Parathyroid adenoma (tissue), 2 donors: Measurements from ENCODE around the gene OR6X1.
"Not testable (repeated sequence)": the region's sequence is repeated elsewhere in the genome, so short reads cannot be mapped to it uniquely, and the experiment has no call there.

Experiments used
- H2AFZ ChIP-seq: fragments of 300-600 bp; sonication (generic); one replicate; pipeline ENCODE4 v1.7.0; 2017; ENCODE audit warnings: antibody characterized with exemption, mild to moderate bottlenecking
- H3K27ac ChIP-seq: fragments of 300-600 bp; sonication (generic); one replicate; pipeline ENCODE4 v1.7.0; 2017
- H3K27me3 ChIP-seq: fragments of 300-600 bp; sonication (generic); one replicate; pipeline ENCODE4 v1.7.0; 2017; ENCODE audit warnings: low read length; ENCODE audit not compliant: control insufficient read depth, insufficient read depth
- H3K36me3 ChIP-seq: fragments of 300-600 bp; sonication (generic); one replicate; pipeline ENCODE4 v1.7.0; 2017; ENCODE audit warnings: low read length; ENCODE audit not compliant: control insufficient read depth, insufficient read depth
- H3K4me1 ChIP-seq: fragments of 300-600 bp; sonication (generic); one replicate; pipeline ENCODE4 v1.7.0; 2017; ENCODE audit warnings: control low read depth
- H3K4me2 ChIP-seq: fragments of 300-600 bp; sonication (generic); one replicate; pipeline ENCODE4 v1.7.0; 2017; ENCODE audit warnings: low read length
- H3K4me3 ChIP-seq: fragments of 300-600 bp; sonication (generic); one replicate; pipeline ENCODE4 v1.7.0; 2017; ENCODE audit warnings: low read depth, low read length
- H3K79me2 ChIP-seq: fragments of 300-600 bp; sonication (generic); one replicate; pipeline ENCODE4 v1.7.0; 2017; ENCODE audit warnings: control low read depth
- H3K9ac ChIP-seq: fragments of 300-600 bp; sonication (generic); one replicate; pipeline ENCODE4 v1.7.0; 2017; ENCODE audit warnings: mild to moderate bottlenecking
- H3K9me3 ChIP-seq: fragments of 300-600 bp; sonication (generic); one replicate; pipeline ENCODE4 v1.7.0; 2017; ENCODE audit warnings: low read length; ENCODE audit not compliant: control insufficient read depth
- CTCF ChIP-seq: fragments of 300-600 bp; sonication (generic); IDR thresholded peaks from one replicate; pipeline ENCODE4 v1.7.0; 2017; ENCODE audit warnings: antibody characterized with exemption, mild to moderate bottlenecking
- donor health status: primary hyperparathyroidism.

The OR6X1 gene

GRCh38 chr11:123751781-123752180, 2.5 kb downstream of the OR6X1 start:
- Histone ChIP-seq H3K27me3 (no peaks in the 10 kb centered on the region), H3K9ac (no peak overlapping the region), H3K4me3 (no peak overlapping the region), H3K4me2 (no peak overlapping the region), H3K36me3 (no peaks in the 10 kb centered on the region), H3K27ac (no peak overlapping the region), H2AFZ (no peak overlapping the region), H3K4me1 (no peaks in the 10 kb centered on the region), H3K79me2 (no peaks in the 10 kb centered on the region), H3K9me3 (no peaks in the 10 kb centered on the region)
- no peak for TF ChIP-seq CTCF

- H3K4me2 ChIP-seq, H3K4me1 ChIP-seq, H3K36me3 ChIP-seq, H3K9ac ChIP-seq, H3K27me3 ChIP-seq, H3K4me3 ChIP-seq, H3K79me2 ChIP-seq, H3K27ac ChIP-seq, H3K9me3 ChIP-seq, H2AFZ ChIP-seq: not testable (repeated sequence)
Observed at GRCh38 chr11:123748349-123748748, 6.0 kb downstream of the OR6X1 start.

GRCh38 chr11:123745764-123746451, 8.4 kb downstream of the OR6X1 start:
- Histone ChIP-seq H3K4me1 (peaks cover 4% of the 10 kb centered on the region), H3K79me2 (no peaks in the 10 kb centered on the region), H3K27me3 (no peaks in the 10 kb centered on the region), H2AFZ (no peak overlapping the region), H3K4me2 (no peak overlapping the region), H3K36me3 (no peaks in the 10 kb centered on the region), H3K4me3 (no peak overlapping the region), H3K27ac (no peak overlapping the region), H3K9ac (no peak overlapping the region), H3K9me3 (no peaks in the 10 kb centered on the region)
- TF ChIP-seq CTCF: no peak

- peaks cover 4% of the 10 kb centered on the region for H3K4me1 ChIP-seq
- no peaks in the 10 kb centered on the region for H3K9me3 ChIP-seq
- no peaks in the 10 kb centered on the region for H3K79me2 ChIP-seq
- H3K27ac ChIP-seq: no peak overlapping the region
- no peak overlapping the region for H3K4me2 ChIP-seq
- no peaks in the 10 kb centered on the region for H3K27me3 ChIP-seq
- H3K36me3 ChIP-seq: no peaks in the 10 kb centered on the region
- peak overlapping the region; percentile 87 for H2AFZ ChIP-seq
- no peak for TF ChIP-seq CTCF
- H3K9ac ChIP-seq: no peak overlapping the region
- H3K4me3 ChIP-seq: peak overlapping the region; percentile 77
Observed at GRCh38 chr11:123742724-123743120, 11.6 kb downstream of the OR6X1 start.

- no peak for TF ChIP-seq CTCF
- Histone ChIP-seq H3K27ac (peak overlapping the region; percentile 63), H3K4me3 (peak overlapping the region; percentile 77), H3K79me2 (no peaks in the 10 kb centered on the region), H3K4me1 (peaks cover 4% of the 10 kb centered on the region), H3K4me2 (peak overlapping the region; percentile 72), H2AFZ (peak overlapping the region; percentile 87), H3K27me3 (no peaks in the 10 kb centered on the region), H3K9ac (no peak overlapping the region), H3K9me3 (no peaks in the 10 kb centered on the region), H3K36me3 (no peaks in the 10 kb centered on the region)
Observed at GRCh38 chr11:123742031-123742723, 12.1 kb downstream of the OR6X1 start.
